Esophagus muscularis mucosa (tissue), 4 donors: ENCODE data around the gene PTPN5. TPM values are rescaled to one million over a fixed set of nuclear protein-coding genes. Genes with fewer than 3 reads are reported as not detected.

Source experiments
- DNase-seq: peaks from one replicate; pipeline ENCODE4 v3.0.0-alpha.2; 2017; ENCODE audit errors: extremely low spot score
- H3K27ac ChIP-seq, 4 donors: fragments of 200-600 bp; sonication (generic); replicated peaks in 1 of 4; 1 replicate in 3 of 4; 2 replicates in 1 of 4; pipeline ENCODE4 v1.5.1; 2016 to 2019; ENCODE audit warnings: mild to moderate bottlenecking in 1 of 4
- H3K27me3 ChIP-seq, 4 donors: fragments of 200-600 bp; sonication (generic); one replicate each; pipeline versions ENCODE4 v1.5.1 to v1.6.0; 2016 to 2019
- H3K36me3 ChIP-seq, 4 donors: fragments of 200-600 bp; sonication (generic); one replicate each; pipeline ENCODE4 v1.5.1; 2016 to 2019
- H3K4me1 ChIP-seq, 4 donors: fragments of 200-600 bp; sonication (generic); one replicate each; pipeline ENCODE4 v1.5.1; 2016 to 2019
- H3K4me3 ChIP-seq, 4 donors: fragments of 200-600 bp; sonication (generic); 1 replicate in 2 of 4; 2 replicates in 2 of 4; pipeline ENCODE4 v1.5.1; 2016 to 2019; ENCODE audit warnings: mild to moderate bottlenecking in 4 of 4, moderate library complexity in 1 of 4
- H3K9me3 ChIP-seq, 4 donors: fragments of 200-600 bp; sonication (generic); 1 replicate in 3 of 4; 2 replicates in 1 of 4; pipeline ENCODE4 v1.5.1; 2016 to 2019
- EP300 ChIP-seq: sonication (generic); formaldehyde crosslinking; IDR thresholded peaks from one replicate; pipeline ENCODE4 v1.6.1; 2017; ENCODE audit warnings: antibody characterized with exemption
- POLR2A ChIP-seq: fragments of 450-650 bp; IDR thresholded peaks from one replicate; pipeline ENCODE4 v1.6.1; 2017; ENCODE audit warnings: antibody characterized with exemption, moderate library complexity, mild to moderate bottlenecking, low read depth
- POLR2AphosphoS5 ChIP-seq, 2 donors: sonication (generic); formaldehyde crosslinking; IDR thresholded peaks; one replicate each; pipeline ENCODE4 v1.6.1; 2017; ENCODE audit warnings: antibody characterized with exemption in 2 of 2
- WGBS: methylation state at CpG from one replicate; pipeline ENCODE4 v1.1.5; 2018; 5-methylcytosine and 5-hydroxymethylcytosine counted together
- intact Hi-C: fragments of 100-400 bp; cut with DNase I; formaldehyde crosslinking; loops from one replicate; pipeline ENCODE4 v1.15.1; 2023
- total RNA-seq, 4 donors: library from RNA; depleted of rRNA; stranded (reverse); fragments of >200 nt; gene quantifications; one replicate each; pipeline versions ENCODE4 v1.1.0 to v1.2.1, GENCODE V29; 2016
- TF ChIP-seq, protein P1 (sequence below), 3 experiments: fragments of 200-600 bp in 2 of 3; fragments of 450-650 bp in 1 of 3; sonication (generic) in 2 of 3; IDR thresholded peaks; one replicate each; pipeline ENCODE4 v1.5.1; 2017 to 2019; ENCODE audit warnings: antibody characterized with exemption in 3 of 3, mild to moderate bottlenecking in 2 of 3, moderate library complexity in 1 of 3

Gene PTPN5
- total RNA-seq, 4 donors from 2014 or later = 1.2 to 4.1 (median 3.0) TPM

DNA sequence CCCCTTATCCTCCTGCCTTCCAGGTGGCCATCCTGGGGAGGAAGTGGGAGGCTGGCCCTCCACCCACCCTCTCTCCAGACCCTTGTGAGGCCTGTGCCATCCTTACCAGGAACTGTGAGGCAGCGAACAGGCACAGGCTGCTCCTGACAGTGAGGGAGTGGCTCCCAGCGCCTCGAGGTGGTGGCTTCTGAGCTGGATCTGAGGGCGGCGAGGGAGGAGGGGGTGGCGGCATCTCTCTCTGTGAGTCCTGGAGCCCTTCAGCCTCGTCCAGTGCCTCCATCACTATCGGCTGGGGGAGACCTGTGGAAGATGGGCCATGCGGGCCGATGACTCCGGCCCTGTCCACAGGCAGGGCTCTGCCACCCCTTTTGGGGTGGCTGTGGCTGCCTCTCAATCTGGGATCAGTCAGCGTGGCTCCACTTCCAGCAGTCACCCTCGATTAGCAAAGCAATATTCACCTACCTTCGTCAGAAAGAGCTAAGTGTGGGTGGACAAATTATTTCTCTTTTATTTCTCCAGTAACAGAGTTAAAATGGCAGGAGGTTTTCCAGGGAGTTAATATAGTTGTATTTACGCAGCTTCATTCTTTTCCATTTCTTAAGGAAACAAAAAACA, 47.6 kb downstream of the PTPN5 start:
- no peak for DNase-seq
- H3K27me3 ChIP-seq = peaks cover 0 to 7% (median 0%) of the 10 kb centered on the region in 4 donors
- H3K27ac ChIP-seq = no peak overlapping the region
- H3K4me3 ChIP-seq = no peak overlapping the region
- no peaks in the 10 kb centered on the region for H3K36me3 ChIP-seq
- no peak for TF ChIP-seq POLR2A
- TF ChIP-seq POLR2AphosphoS5 (IDR thresholded peaks at IDR 0.05) = no peak
- no peak for TF ChIP-seq EP300
- TF ChIP-seq, protein P1, sequence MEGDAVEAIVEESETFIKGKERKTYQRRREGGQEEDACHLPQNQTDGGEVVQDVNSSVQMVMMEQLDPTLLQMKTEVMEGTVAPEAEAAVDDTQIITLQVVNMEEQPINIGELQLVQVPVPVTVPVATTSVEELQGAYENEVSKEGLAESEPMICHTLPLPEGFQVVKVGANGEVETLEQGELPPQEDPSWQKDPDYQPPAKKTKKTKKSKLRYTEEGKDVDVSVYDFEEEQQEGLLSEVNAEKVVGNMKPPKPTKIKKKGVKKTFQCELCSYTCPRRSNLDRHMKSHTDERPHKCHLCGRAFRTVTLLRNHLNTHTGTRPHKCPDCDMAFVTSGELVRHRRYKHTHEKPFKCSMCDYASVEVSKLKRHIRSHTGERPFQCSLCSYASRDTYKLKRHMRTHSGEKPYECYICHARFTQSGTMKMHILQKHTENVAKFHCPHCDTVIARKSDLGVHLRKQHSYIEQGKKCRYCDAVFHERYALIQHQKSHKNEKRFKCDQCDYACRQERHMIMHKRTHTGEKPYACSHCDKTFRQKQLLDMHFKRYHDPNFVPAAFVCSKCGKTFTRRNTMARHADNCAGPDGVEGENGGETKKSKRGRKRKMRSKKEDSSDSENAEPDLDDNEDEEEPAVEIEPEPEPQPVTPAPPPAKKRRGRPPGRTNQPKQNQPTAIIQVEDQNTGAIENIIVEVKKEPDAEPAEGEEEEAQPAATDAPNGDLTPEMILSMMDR (IDR thresholded peaks at IDR 0.05) = no peak
- WGBS = 87% methylated on average over 15 of the region's 15 CpGs
- H3K4me1 ChIP-seq = no peaks in the 10 kb centered on the region
- intact Hi-C loops = no loop called here
- H3K9me3 ChIP-seq = no peaks in the 10 kb centered on the region

DNA sequence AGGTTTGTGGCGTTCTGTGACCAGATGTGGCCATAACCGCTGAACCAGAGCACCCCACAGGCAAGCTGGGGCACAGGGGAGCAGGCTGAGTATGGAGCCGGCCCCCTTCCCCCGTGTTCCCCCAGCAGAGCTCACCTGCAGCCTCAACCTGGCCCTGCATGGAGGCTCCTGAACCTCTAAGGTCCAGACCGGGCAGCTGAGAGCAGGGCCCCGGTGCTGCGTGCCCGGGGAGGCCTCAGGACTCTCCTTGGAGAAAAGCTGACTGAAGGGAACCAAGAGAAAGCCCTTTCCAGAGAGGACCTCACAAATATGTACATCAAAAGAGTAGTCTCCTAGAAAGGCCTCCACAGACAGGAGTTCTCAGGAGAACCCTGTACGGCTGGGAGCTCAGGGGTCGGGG, 48.2 kb downstream of the PTPN5 start:
- no peak for DNase-seq
- H3K4me3 ChIP-seq = no peak overlapping the region
- WGBS = 89% methylated on average over 10 of the region's 10 CpGs
- no peak overlapping the region for H3K27ac ChIP-seq
- H3K27me3 ChIP-seq = peaks cover 0 to 7% (median 0%) of the 10 kb centered on the region in 4 donors
- H3K36me3 ChIP-seq = no peaks in the 10 kb centered on the region
- intact Hi-C loops = no loop called here
- TF ChIP-seq, protein P1 (IDR thresholded peaks at IDR 0.05) = no peak
- TF ChIP-seq EP300 (no peak), POLR2A (no peak), POLR2AphosphoS5 (IDR thresholded peaks at IDR 0.05) (no peak)
- no peaks in the 10 kb centered on the region for H3K9me3 ChIP-seq
- no peaks in the 10 kb centered on the region for H3K4me1 ChIP-seq

- no peak for TF ChIP-seq EP300
- no peak for TF ChIP-seq POLR2A
- no peak for TF ChIP-seq POLR2AphosphoS5 (IDR thresholded peaks at IDR 0.05)
- TF ChIP-seq, protein P1 (IDR thresholded peaks at IDR 0.05) = no peak
Measured at GRCh38 chr11:18741783-18742182, 49.8 kb downstream of the PTPN5 start.

DNA sequence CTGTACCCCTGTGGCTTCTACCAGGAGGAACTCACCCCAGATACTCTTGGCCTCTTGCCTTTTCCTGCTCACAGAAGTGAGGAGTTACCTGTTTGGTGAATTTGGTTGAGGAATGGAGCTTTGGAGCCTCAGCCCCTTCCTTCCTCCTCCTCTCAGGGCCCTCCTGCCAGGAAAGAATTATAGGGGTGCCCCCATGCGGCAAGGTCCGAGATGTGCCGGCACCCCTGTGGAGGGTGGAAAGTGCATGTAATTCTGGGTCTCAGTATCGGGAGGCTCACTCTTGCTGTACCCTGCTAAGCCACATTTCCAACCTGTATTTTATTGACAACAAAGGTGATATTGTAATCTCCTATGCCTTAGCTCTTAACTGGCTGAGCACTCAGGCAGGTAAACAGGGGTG, 51.9 kb downstream of the PTPN5 start:
- 77% methylated on average over 4 of the region's 4 CpGs for WGBS
- intact Hi-C loops = no loop called here
- H3K9me3 ChIP-seq = no peaks in the 10 kb centered on the region
- no peaks in the 10 kb centered on the region for H3K36me3 ChIP-seq
- H3K4me1 ChIP-seq = no peaks in the 10 kb centered on the region
- H3K27ac ChIP-seq = no peak overlapping the region
- H3K4me3 ChIP-seq = no peak overlapping the region
- TF ChIP-seq POLR2A = no peak
- TF ChIP-seq, protein P1 (IDR thresholded peaks at IDR 0.05) = no peak
- no peak for TF ChIP-seq EP300
- DNase-seq = no peak
- peaks cover 0 to 19% (median 0%) of the 10 kb centered on the region in 4 donors for H3K27me3 ChIP-seq

More at GRCh38 chr11:18741783-18742182, 49.8 kb downstream of the PTPN5 start:
- no peak overlapping the region for H3K4me3 ChIP-seq
- intact Hi-C loops = no loop called here
- WGBS = 95% methylated on average over 3 of the region's 3 CpGs
- no peaks in the 10 kb centered on the region for H3K36me3 ChIP-seq
- H3K27me3 ChIP-seq = peaks cover 0 to 15% (median 0%) of the 10 kb centered on the region in 4 donors
- no peak for DNase-seq
- H3K27ac ChIP-seq = no peak overlapping the region
- no peaks in the 10 kb centered on the region for H3K9me3 ChIP-seq
- no peaks in the 10 kb centered on the region for H3K4me1 ChIP-seq

DNA sequence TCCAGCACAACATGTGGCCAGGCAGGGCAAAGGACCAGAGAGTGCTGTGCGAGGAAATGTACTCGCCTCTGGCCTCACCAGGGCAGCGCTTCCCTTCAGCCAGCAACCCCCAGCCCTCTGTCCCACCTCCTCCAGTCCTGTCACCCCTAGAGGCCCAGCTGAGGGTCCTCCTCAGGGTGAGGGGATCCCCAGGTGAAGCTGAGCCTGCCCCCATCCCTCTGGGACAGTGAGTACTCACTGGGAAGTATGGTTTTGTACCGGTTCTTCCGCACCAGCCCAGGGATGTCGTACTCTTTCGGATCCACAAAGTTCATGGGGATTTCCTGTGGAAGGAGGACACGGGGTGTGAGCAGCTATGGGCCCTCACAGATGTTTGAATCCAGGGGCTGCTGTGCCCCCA, 54.0 kb downstream of the PTPN5 start:
- intact Hi-C loops = no loop called here
- Histone ChIP-seq H3K27me3 (peaks cover 0 to 16% (median 0%) of the 10 kb centered on the region in 4 donors), H3K27ac (no peak overlapping the region), H3K9me3 (no peaks in the 10 kb centered on the region), H3K36me3 (no peaks in the 10 kb centered on the region), H3K4me3 (no peak overlapping the region), H3K4me1 (no peaks in the 10 kb centered on the region)
- DNase-seq = no peak
- WGBS = 86% methylated on average over 8 of the region's 8 CpGs
- TF ChIP-seq EP300 (no peak), POLR2A (no peak), POLR2AphosphoS5 (IDR thresholded peaks at IDR 0.05) (no peak)
- TF ChIP-seq, protein P1 (IDR thresholded peaks at IDR 0.05) = no peak
